Activated naive CD8-positive, alpha-beta T cell treated with anti-CD3 and anti-CD28 coated beads for 36 hours (primary cell): ENCODE data around the gene ACSM4. TPM values are rescaled to one million over a fixed set of nuclear protein-coding genes. Genes with fewer than 3 reads are reported as not detected.

Experiments used
- DNase-seq: peaks from one replicate; pipeline ENCODE4 v3.0.0; 2021
- H3K27ac Mint-ChIP-seq: one replicate; pipeline ENCODE4 v1.8.0; 2022; ENCODE audit warnings: mild to moderate bottlenecking, moderate library complexity, mixed read lengths
- H3K27me3 Mint-ChIP-seq: one replicate; pipeline ENCODE4 v1.8.0; 2022; ENCODE audit warnings: mild to moderate bottlenecking, mixed read lengths
- H3K36me3 Mint-ChIP-seq: one replicate; pipeline ENCODE4 v1.8.0; 2021; ENCODE audit warnings: mild to moderate bottlenecking, mixed read lengths
- H3K4me1 Mint-ChIP-seq: one replicate; pipeline ENCODE4 v1.8.0; 2021; ENCODE audit warnings: mixed read lengths
- H3K4me3 Mint-ChIP-seq: one replicate; pipeline ENCODE4 v1.8.0; 2022; ENCODE audit warnings: mild to moderate bottlenecking, moderate library complexity, mixed read lengths
- H3K9me3 Mint-ChIP-seq: one replicate; pipeline ENCODE4 v1.8.0; 2022; ENCODE audit warnings: mixed read lengths
- total RNA-seq, 2 experiments: library from RNA; stranded (reverse); gene quantifications; one replicate each; pipeline ENCODE4 v1.2.3, GENCODE V29; 2021

Gene ACSM4
- total RNA-seq, 2 experiments from 2014 or later = not detected

- Mint-ChIP-seq H3K27ac (no peak overlapping the region), H3K9me3 (no peaks in the 10 kb centered on the region), H3K4me1 (no peaks in the 10 kb centered on the region), H3K4me3 (no peak overlapping the region), H3K27me3 (no peaks in the 10 kb centered on the region), H3K36me3 (no peaks in the 10 kb centered on the region)
- no peak for DNase-seq
These were observed 57.4 kb downstream of the ACSM4 start for GRCh38 chr12:7361265-7361664.

DNA sequence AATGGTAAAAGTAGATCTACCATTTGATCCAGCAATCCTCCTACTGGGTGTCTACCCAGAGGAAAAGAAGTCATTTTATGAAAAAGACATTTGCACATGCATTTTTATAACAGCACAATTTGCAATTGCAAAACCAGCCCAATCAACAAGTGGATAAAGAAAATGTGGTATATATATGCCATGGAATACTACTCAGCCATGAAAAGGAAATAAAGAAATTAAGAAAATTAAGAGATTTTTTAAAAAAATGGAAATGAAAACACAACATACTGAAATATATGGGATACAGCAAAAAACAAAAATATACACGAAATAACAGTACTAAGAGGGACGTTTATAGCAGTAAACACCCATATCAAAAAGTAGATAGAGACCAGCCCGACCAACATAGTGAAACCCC lies 58.9 kb downstream of the ACSM4 start:
- Mint-ChIP-seq H3K4me3 (no peak overlapping the region), H3K27ac (no peak overlapping the region), H3K36me3 (no peaks in the 10 kb centered on the region), H3K27me3 (no peaks in the 10 kb centered on the region), H3K9me3 (no peaks in the 10 kb centered on the region), H3K4me1 (no peaks in the 10 kb centered on the region)
- DNase-seq = no peak

DNA sequence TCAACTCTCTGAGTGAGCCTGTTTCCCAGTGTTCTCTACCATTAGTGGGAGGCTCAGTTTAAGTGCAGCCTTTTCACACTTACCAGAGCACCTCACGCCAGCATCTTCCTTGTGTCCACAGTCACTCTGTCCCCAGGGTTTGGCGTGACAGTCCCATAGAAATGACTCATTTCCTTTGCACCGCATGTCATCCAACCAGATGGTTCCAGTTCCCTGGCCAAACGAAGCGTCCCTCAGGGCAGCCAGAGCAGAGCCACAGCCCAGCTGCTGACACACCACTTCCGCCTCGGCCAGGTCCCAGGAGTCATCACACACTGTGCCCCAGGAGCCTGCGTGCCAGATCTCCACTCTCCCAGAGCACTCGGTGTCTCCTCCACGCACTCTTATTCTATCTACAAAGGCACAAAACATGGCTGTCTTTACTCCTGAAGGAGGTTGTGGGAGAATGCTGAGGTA lies 65.4 kb downstream of the ACSM4 start:
- Mint-ChIP-seq H3K4me1 (no peaks in the 10 kb centered on the region), H3K9me3 (no peaks in the 10 kb centered on the region), H3K27ac (no peak overlapping the region), H3K27me3 (peaks cover 4% of the 10 kb centered on the region), H3K4me3 (no peak overlapping the region), H3K36me3 (no peaks in the 10 kb centered on the region)
- no peak for DNase-seq

GRCh38 chr12:7373226-7373625 lies 69.4 kb downstream of the ACSM4 start:
- H3K27me3 Mint-ChIP-seq = peaks cover 15% of the 10 kb centered on the region

DNA sequence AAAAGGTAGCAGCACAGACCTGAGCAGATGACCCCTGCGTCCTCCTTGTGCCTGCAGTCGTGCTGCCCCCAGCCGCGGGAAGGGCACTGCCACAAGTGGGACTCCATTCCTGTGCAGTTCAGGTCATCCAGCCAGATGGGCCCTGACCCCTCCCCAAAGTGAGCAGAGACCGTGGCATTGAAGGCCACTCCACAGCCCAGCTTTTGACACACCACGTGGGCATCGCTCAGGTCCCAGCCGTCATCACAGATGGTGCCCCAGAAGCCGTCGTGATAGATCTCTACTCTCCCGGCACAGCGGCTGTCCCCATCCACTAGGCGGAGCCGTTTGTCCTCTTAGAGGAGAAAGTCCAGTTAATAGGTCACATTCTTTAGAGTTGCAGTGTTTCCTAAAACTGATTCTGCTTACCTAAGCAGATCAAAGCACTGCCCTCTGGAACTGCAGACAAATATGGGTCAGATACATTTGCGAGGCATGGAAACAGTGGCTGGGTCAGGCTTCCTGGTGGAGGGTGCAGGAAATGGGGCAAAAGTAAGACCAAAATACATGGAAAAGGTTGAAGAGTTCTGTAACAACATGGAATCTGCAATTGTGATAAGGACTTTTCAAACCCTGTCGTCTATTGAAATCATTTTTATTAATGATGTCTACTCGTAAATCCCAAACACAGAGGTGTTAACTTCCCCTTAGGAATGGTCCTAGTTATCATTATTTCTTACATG lies 70.7 kb downstream of the ACSM4 start:
- H3K27me3 Mint-ChIP-seq = peaks cover 11% of the 10 kb centered on the region
- DNase-seq = peak; percentile 15
- no peak overlapping the region for H3K27ac Mint-ChIP-seq
- no peaks in the 10 kb centered on the region for H3K4me1 Mint-ChIP-seq
- no peaks in the 10 kb centered on the region for H3K9me3 Mint-ChIP-seq
- H3K36me3 Mint-ChIP-seq = no peaks in the 10 kb centered on the region
- no peak overlapping the region for H3K4me3 Mint-ChIP-seq

More at GRCh38 chr12:7373226-7373625, 69.4 kb downstream of the ACSM4 start:
- Mint-ChIP-seq H3K4me1 (no peaks in the 10 kb centered on the region), H3K27ac (no peak overlapping the region), H3K36me3 (no peaks in the 10 kb centered on the region), H3K4me3 (no peak overlapping the region), H3K9me3 (no peaks in the 10 kb centered on the region)
- no peak for DNase-seq

DNA sequence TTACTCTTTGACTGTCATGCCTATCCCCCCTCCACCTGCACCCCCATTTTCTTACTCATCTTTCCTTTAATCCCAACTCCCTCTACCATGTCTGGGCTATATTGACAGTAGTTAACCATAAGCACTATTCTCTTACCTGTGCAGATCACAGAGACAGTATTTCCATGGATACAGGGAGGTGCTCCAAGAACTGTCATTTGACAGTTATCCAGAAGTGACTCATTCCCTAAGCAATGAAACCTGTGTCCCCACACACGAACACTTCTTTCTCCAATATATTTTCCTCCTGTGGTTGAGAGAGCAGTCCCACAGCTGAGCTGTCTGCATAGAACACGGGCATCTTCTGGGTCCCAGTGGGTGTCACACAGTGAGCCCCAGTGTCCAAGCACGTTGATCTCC lies 71.3 kb downstream of the ACSM4 start:
- no peak overlapping the region for H3K27ac Mint-ChIP-seq
- no peak overlapping the region for H3K4me3 Mint-ChIP-seq
- H3K4me1 Mint-ChIP-seq = no peaks in the 10 kb centered on the region
- DNase-seq = no peak
- H3K9me3 Mint-ChIP-seq = no peaks in the 10 kb centered on the region
- no peaks in the 10 kb centered on the region for H3K36me3 Mint-ChIP-seq
- H3K27me3 Mint-ChIP-seq = peaks cover 14% of the 10 kb centered on the region

DNA sequence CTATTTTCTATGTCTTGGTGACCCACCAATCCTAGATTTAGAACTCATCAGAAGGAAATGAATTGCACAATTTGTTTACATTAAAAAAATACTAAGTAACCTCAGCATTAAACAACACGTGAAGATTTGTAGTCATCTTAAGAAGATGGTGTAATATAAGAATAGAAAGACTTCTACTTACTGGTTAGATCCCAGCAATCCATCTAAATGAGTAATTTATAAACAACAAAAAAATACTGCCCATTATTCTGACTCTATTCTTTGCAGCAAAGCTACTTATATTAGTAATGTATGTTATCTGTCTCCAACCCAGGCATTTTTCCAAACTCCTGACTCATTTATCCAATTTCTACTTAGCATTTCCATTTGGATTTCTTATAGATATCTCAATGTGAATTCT lies 72.3 kb downstream of the ACSM4 start:
- peaks cover 20% of the 10 kb centered on the region for H3K27me3 Mint-ChIP-seq
- no peaks in the 10 kb centered on the region for H3K4me1 Mint-ChIP-seq
- H3K36me3 Mint-ChIP-seq = no peaks in the 10 kb centered on the region
- H3K4me3 Mint-ChIP-seq = no peak overlapping the region
- no peak overlapping the region for H3K27ac Mint-ChIP-seq
- no peaks in the 10 kb centered on the region for H3K9me3 Mint-ChIP-seq
- DNase-seq = no peak

Other genes with a start within 250 kb of the ACSM4 start
- gene C1S, start 243.4 kb upstream of the ACSM4 start, total RNA-seq = under 1 TPM; 0.47 to 0.66 TPM
- 1 to 10 TPM; 1.6 to 2.5 TPM for gene C1R, start 211.6 kb upstream of the ACSM4 start, total RNA-seq
- 10 to 100 TPM in 1 of 2 experiments, 1 to 10 TPM in 1; 8.6 to 10.1 TPM for gene C1RL, start 194.9 kb upstream of the ACSM4 start, total RNA-seq
- not detected for gene RBP5, start 175.2 kb upstream of the ACSM4 start, total RNA-seq
- gene CLSTN3, start 173.7 kb upstream of the ACSM4 start, total RNA-seq = 10 to 100 TPM; 16.5 to 17.2 TPM
- gene PEX5, start 114.4 kb upstream of the ACSM4 start, total RNA-seq = 10 to 100 TPM; 39.1 to 40.3 TPM
- gene CD163L1, start 140.1 kb downstream of the ACSM4 start, total RNA-seq = not detected
- gene CD163, start 199.7 kb downstream of the ACSM4 start, total RNA-seq = not detected